HepG2 (cell line): Measurements from ENCODE around the gene NOCT. TPM values are rescaled to one million over a fixed set of nuclear protein-coding genes. Genes with fewer than 3 reads are reported as not detected.

Experiments used
- ARHGAP35 ChIP-seq: sonication (generic); formaldehyde crosslinking; IDR thresholded peaks from 2 replicates; pipeline ENCODE4 v1.9.0; 2022; ENCODE audit warnings: mild to moderate bottlenecking, inconsistent platforms, moderate library complexity, missing genetic modification reagents, borderline replicate concordance
- CHD4 ChIP-seq: fragments of 200-600 bp; sonication (generic); IDR thresholded peaks from 2 replicates; pipeline ENCODE4 v1.7.0; 2017; ENCODE audit warnings: mild to moderate bottlenecking, low read length, borderline replicate concordance
- ELF3 ChIP-seq: IDR thresholded peaks from 2 replicates; pipeline ENCODE4 v1.6.1; 2016; ENCODE audit warnings: missing genetic modification reagents, missing compliant biosample characterization
- HHEX ChIP-seq: IDR thresholded peaks from 2 replicates; pipeline ENCODE4 v1.6.1; 2016; ENCODE audit warnings: control low read depth
- KLF16 ChIP-seq, 2 experiments: sonication (generic) in 1 of 2; formaldehyde crosslinking in 1 of 2; IDR thresholded peaks; 2 replicates each; pipeline versions ENCODE4 v1.6.1 to v1.8.0; 2016 to 2023; ENCODE audit warnings: missing genetic modification reagents in 2 of 2, missing compliant biosample characterization in 1 of 2
- KLF6 ChIP-seq: IDR thresholded peaks from 2 replicates; pipeline ENCODE4 v1.8.0; 2016; ENCODE audit warnings: missing biosample characterization, missing genetic modification reagents
- MXD4 ChIP-seq: IDR thresholded peaks from 2 replicates; pipeline ENCODE4 v1.6.1; 2016; ENCODE audit warnings: mild to moderate bottlenecking, missing biosample characterization, missing genetic modification reagents
- STAG1 ChIP-seq: sonication (generic); formaldehyde crosslinking; IDR thresholded peaks from 2 replicates; pipeline ENCODE4 v1.4.0; 2020; ENCODE audit warnings: missing genetic modification reagents
- SUZ12 ChIP-seq: fragments of 150-350 bp; IDR thresholded peaks from 2 replicates; pipeline ENCODE4 v1.6.1; 2014; ENCODE audit warnings: low read depth, low read length
- TBP ChIP-seq: sonication (generic); formaldehyde crosslinking; IDR thresholded peaks from 2 replicates; pipeline ENCODE4 v1.5.0; 2020; ENCODE audit warnings: missing genetic modification reagents
- TCF12 ChIP-seq, 2 experiments: fragments of 450-650 bp in 1 of 2; sonication (generic) in 1 of 2; formaldehyde crosslinking in 1 of 2; IDR thresholded peaks; 2 replicates each; pipeline versions ENCODE4 v1.6.1 to v1.8.0; 2017 to 2022; ENCODE audit warnings: antibody characterized with exemption in 1 of 2, mild to moderate bottlenecking in 1 of 2, missing genetic modification reagents in 1 of 2, moderate library complexity in 1 of 2
- YEATS2 ChIP-seq: sonication (generic); formaldehyde crosslinking; IDR thresholded peaks from 2 replicates; pipeline ENCODE4 v1.4.0; 2020; ENCODE audit warnings: missing genetic modification reagents, borderline replicate concordance
- ZNF557 ChIP-seq: sonication (generic); formaldehyde crosslinking; IDR thresholded peaks from 2 replicates; pipeline ENCODE4 v1.4.0; 2020; ENCODE audit warnings: missing genetic modification reagents
- polyA plus RNA-seq, 8 experiments: library from polyadenylated mRNA; depleted of rRNA in 3 of 8; stranded (reverse) in 7 of 8; unstranded in 1 of 8; fragments of >200 nt; fragmentation: Illumina TruSeq in 4 of 8; extraction: Trizol in 4 of 8; gene quantifications; 2 replicates each; pipeline versions ENCODE4 v1.2.1 to v1.2.3, GENCODE V29; 2011 to 2016; ENCODE audit warnings: low read depth in 4 of 8, missing spikeins in 1 of 8, mixed read lengths in 1 of 8; ENCODE audit not compliant: insufficient read depth in 1 of 8
- total RNA-seq, 5 experiments: library from RNA; depleted of rRNA; stranded (reverse); fragments of >200 nt; fragmentation: Illumina TruSeq; extraction: Trizol; gene quantifications; 2 replicates each; pipeline ENCODE4 v1.2.3, GENCODE V29; 2016; ENCODE audit warnings: low read depth in 1 of 5
- TF ChIP-seq, protein P1 (sequence below): sonication (generic); formaldehyde crosslinking; IDR thresholded peaks from 2 replicates; pipeline ENCODE4 v1.5.1; 2020; ENCODE audit warnings: missing genetic modification reagents, mild to moderate bottlenecking, borderline replicate concordance
- TF ChIP-seq, protein P2 (sequence below): sonication (generic); formaldehyde crosslinking; conservative IDR thresholded peaks from 2 replicates; pipeline ENCODE4 v1.4.0; 2020; ENCODE audit warnings: missing genetic modification reagents
- TF ChIP-seq, protein P3 (sequence below): sonication (generic); formaldehyde crosslinking; IDR thresholded peaks from 2 replicates; pipeline ENCODE4 v1.8.1; 2023; ENCODE audit warnings: missing genetic modification reagents, inconsistent platforms, borderline replicate concordance
- TF ChIP-seq, protein P4 (sequence below): sonication (generic); formaldehyde crosslinking; IDR thresholded peaks from 2 replicates; pipeline ENCODE4 v1.4.0; 2020; ENCODE audit warnings: mild to moderate bottlenecking, missing genetic modification reagents, borderline replicate concordance
- TF ChIP-seq, protein P5 (sequence below): sonication (generic); formaldehyde crosslinking; IDR thresholded peaks from 2 replicates; pipeline ENCODE4 v1.5.0; 2020; ENCODE audit warnings: missing genetic modification reagents

The NOCT gene
- total and polyA plus RNA-seq, 2 of the 13 experiments (the other 11 are each of a cell fraction or from before 2014, with no cell fraction given) = 3.6 to 13.1 TPM

DNA sequence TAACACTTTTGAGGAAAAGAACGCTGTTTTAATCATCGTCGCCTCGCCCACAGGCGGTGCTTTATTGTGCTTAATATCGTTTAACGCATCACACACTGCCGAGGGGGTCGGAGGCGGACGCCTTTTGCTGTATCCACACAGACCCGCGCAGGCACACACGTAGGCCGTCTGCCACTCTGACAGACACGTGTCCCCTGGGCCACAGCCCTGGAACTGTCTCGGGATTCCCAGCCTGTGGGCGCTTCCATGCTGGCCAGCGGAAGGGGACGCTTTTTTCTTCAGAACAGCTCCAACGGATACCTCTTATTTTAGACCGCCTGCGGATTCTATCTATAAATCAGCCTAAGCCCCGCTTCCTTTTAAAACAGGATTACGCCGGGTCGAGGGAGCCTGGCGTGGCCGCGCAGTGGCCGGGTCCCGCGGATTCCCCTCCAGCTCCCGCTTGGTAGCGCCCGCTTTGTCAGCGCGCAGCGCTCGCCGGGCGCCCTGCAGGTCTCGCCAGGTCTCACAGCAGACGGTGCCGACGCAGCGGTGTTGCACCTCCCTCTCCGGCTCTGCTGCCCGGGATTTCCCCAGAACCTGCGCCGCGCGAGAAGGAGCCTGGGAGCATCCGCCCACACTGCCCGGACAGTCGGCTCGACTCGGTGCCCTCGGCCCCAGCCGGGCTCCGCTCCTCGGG, at the start of gene NOCT (continued):
- TF ChIP-seq TCF12 (IDR thresholded peaks at IDR 0.05) (no peak), TCF12 (CRISPR knock-in tag; IDR thresholded peaks at IDR 0.05) (no peak; the same call in 1 of the 2 replicates), MXD4 (CRISPR knock-in tag) (peak; percentile 99), ELF3 (CRISPR knock-in tag) (0 out of 2 replicates have a peak, but pooled peaks have one; percentile 19), HHEX (CRISPR knock-in tag) (no peak), SUZ12 (no peak), STAG1 (CRISPR knock-in tag) (no peak), TBP (CRISPR knock-in tag) (no peak), KLF16 (CRISPR knock-in tag; IDR thresholded peaks at IDR 0.05) (peak in 1 of 2 experiments; percentile 74; a peak in 2 of 4 replicates), CHD4 (no peak), KLF6 (peak; percentile 94), YEATS2 (CRISPR knock-in tag) (peak; percentile 58; the same call in 1 of the 2 replicates), ZNF557 (no peak), ARHGAP35 (CRISPR knock-in tag) (no peak)
- TF ChIP-seq, protein P1, sequence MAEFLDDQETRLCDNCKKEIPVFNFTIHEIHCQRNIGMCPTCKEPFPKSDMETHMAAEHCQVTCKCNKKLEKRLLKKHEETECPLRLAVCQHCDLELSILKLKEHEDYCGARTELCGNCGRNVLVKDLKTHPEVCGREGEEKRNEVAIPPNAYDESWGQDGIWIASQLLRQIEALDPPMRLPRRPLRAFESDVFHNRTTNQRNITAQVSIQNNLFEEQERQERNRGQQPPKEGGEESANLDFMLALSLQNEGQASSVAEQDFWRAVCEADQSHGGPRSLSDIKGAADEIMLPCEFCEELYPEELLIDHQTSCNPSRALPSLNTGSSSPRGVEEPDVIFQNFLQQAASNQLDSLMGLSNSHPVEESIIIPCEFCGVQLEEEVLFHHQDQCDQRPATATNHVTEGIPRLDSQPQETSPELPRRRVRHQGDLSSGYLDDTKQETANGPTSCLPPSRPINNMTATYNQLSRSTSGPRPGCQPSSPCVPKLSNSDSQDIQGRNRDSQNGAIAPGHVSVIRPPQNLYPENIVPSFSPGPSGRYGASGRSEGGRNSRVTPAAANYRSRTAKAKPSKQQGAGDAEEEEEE (CRISPR knock-in tag) = no peak
- TF ChIP-seq, protein P2, sequence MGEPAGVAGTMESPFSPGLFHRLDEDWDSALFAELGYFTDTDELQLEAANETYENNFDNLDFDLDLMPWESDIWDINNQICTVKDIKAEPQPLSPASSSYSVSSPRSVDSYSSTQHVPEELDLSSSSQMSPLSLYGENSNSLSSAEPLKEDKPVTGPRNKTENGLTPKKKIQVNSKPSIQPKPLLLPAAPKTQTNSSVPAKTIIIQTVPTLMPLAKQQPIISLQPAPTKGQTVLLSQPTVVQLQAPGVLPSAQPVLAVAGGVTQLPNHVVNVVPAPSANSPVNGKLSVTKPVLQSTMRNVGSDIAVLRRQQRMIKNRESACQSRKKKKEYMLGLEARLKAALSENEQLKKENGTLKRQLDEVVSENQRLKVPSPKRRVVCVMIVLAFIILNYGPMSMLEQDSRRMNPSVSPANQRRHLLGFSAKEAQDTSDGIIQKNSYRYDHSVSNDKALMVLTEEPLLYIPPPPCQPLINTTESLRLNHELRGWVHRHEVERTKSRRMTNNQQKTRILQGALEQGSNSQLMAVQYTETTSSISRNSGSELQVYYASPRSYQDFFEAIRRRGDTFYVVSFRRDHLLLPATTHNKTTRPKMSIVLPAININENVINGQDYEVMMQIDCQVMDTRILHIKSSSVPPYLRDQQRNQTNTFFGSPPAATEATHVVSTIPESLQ (CRISPR knock-in tag) = no peak
- TF ChIP-seq, protein P3, sequence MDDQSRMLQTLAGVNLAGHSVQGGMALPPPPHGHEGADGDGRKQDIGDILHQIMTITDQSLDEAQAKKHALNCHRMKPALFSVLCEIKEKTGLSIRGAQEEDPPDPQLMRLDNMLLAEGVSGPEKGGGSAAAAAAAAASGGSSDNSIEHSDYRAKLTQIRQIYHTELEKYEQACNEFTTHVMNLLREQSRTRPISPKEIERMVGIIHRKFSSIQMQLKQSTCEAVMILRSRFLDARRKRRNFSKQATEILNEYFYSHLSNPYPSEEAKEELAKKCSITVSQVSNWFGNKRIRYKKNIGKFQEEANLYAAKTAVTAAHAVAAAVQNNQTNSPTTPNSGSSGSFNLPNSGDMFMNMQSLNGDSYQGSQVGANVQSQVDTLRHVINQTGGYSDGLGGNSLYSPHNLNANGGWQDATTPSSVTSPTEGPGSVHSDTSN (CRISPR knock-in tag) = 0 out of 2 replicates have a peak, but pooled peaks have one; percentile 40
- TF ChIP-seq, protein P4, sequence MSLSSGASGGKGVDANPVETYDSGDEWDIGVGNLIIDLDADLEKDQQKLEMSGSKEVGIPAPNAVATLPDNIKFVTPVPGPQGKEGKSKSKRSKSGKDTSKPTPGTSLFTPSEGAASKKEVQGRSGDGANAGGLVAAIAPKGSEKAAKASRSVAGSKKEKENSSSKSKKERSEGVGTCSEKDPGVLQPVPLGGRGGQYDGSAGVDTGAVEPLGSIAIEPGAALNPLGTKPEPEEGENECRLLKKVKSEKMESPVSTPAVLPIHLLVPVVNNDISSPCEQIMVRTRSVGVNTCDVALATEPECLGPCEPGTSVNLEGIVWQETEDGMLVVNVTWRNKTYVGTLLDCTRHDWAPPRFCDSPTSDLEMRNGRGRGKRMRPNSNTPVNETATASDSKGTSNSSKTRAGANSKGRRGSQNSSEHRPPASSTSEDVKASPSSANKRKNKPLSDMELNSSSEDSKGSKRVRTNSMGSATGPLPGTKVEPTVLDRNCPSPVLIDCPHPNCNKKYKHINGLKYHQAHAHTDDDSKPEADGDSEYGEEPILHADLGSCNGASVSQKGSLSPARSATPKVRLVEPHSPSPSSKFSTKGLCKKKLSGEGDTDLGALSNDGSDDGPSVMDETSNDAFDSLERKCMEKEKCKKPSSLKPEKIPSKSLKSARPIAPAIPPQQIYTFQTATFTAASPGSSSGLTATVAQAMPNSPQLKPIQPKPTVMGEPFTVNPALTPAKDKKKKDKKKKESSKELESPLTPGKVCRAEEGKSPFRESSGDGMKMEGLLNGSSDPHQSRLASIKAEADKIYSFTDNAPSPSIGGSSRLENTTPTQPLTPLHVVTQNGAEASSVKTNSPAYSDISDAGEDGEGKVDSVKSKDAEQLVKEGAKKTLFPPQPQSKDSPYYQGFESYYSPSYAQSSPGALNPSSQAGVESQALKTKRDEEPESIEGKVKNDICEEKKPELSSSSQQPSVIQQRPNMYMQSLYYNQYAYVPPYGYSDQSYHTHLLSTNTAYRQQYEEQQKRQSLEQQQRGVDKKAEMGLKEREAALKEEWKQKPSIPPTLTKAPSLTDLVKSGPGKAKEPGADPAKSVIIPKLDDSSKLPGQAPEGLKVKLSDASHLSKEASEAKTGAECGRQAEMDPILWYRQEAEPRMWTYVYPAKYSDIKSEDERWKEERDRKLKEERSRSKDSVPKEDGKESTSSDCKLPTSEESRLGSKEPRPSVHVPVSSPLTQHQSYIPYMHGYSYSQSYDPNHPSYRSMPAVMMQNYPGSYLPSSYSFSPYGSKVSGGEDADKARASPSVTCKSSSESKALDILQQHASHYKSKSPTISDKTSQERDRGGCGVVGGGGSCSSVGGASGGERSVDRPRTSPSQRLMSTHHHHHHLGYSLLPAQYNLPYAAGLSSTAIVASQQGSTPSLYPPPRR (CRISPR knock-in tag) = peak; percentile 58; the same call in 1 of the 2 replicates
- TF ChIP-seq, protein P5, sequence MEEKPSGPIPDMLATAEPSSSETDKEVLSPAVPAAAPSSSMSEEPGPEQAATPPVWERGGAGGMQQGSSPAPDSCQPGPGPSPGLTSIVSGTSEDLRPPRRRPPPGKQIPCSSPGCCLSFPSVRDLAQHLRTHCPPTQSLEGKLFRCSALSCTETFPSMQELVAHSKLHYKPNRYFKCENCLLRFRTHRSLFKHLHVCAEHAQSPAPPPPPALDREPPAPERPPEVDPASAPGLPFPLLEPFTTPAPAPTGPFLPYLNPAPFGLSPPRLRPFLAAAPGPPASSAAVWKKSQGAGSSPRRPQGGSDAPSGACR (CRISPR knock-in tag) = no peak; the same call in 1 of the 2 replicates
